Nephron (organoid): ENCODE data around the gene CLDN14.

ENCODE experiments used
- H3K27ac Mint-ChIP-seq, 3 experiments: 2 replicates each; pipeline ENCODE4 v1.8.0; 2020; ENCODE audit warnings: mixed read lengths in 3 of 3, mild to moderate bottlenecking in 2 of 3, moderate library complexity in 1 of 3
- H3K27me3 Mint-ChIP-seq: 2 replicates; pipeline ENCODE4 v1.8.0; 2021; ENCODE audit warnings: low read depth, mild to moderate bottlenecking, moderate library complexity, mixed read lengths
- H3K36me3 Mint-ChIP-seq: 2 replicates; pipeline ENCODE4 v1.8.0; 2020; ENCODE audit warnings: low read depth, mixed read lengths
- H3K4me1 Mint-ChIP-seq: 2 replicates; pipeline ENCODE4 v1.8.0; 2020; ENCODE audit warnings: mixed read lengths
- H3K4me3 Mint-ChIP-seq, 3 experiments: 2 replicates each; pipeline ENCODE4 v1.8.0; 2020; ENCODE audit warnings: mild to moderate bottlenecking in 3 of 3, mixed read lengths in 3 of 3, moderate library complexity in 2 of 3
- H3K9me3 Mint-ChIP-seq: 2 replicates; pipeline ENCODE4 v1.8.0; 2020; ENCODE audit warnings: mixed read lengths
- CTCF ChIP-seq, 3 experiments: fragments of 200-600 bp; sonication (generic); IDR thresholded peaks; one replicate each; pipeline ENCODE4 v1.5.0; 2021; ENCODE audit warnings: antibody characterized with exemption in 3 of 3; ENCODE audit not compliant: unreplicated experiment in 3 of 3

CLDN14 gene

GRCh38 chr21:36465478-36465877, 14.4 kb downstream of the CLDN14 start:
- Mint-ChIP-seq H3K27ac (no peak overlapping the region), H3K9me3 (peaks cover 2% of the 10 kb centered on the region)

GRCh38 chr21:36464590-36464989, 15.3 kb downstream of the CLDN14 start:
- Mint-ChIP-seq H3K27ac (no peak overlapping the region), H3K4me1 (peaks cover 27% of the 10 kb centered on the region), H3K4me3 (no peak overlapping the region), H3K27me3 (peaks cover 37% of the 10 kb centered on the region), H3K9me3 (peaks cover 2% of the 10 kb centered on the region), H3K36me3 (no peaks in the 10 kb centered on the region)
- no peak for TF ChIP-seq CTCF (IDR thresholded peaks at IDR 0.05; ENCODE audit: unreplicated experiment in 3 of 3)

More at GRCh38 chr21:36465478-36465877, 14.4 kb downstream of the CLDN14 start:
- peaks cover 22% of the 10 kb centered on the region for H3K4me1 Mint-ChIP-seq
- peaks cover 31% of the 10 kb centered on the region for H3K27me3 Mint-ChIP-seq
- H3K4me3 Mint-ChIP-seq, result no peak overlapping the region
- no peak for TF ChIP-seq CTCF (IDR thresholded peaks at IDR 0.05; ENCODE audit: unreplicated experiment in 3 of 3)
- H3K36me3 Mint-ChIP-seq, result no peaks in the 10 kb centered on the region

GRCh38 chr21:36463991-36464390, 15.9 kb downstream of the CLDN14 start:
- TF ChIP-seq CTCF (IDR thresholded peaks at IDR 0.05; ENCODE audit: unreplicated experiment in 3 of 3), result no peak
- no peaks in the 10 kb centered on the region for H3K36me3 Mint-ChIP-seq
- H3K27me3 Mint-ChIP-seq, result peaks cover 37% of the 10 kb centered on the region
- H3K27ac Mint-ChIP-seq, result peak overlapping the region in 2 of 3 experiments; percentile 32 to 35
- H3K4me1 Mint-ChIP-seq, result peaks cover 27% of the 10 kb centered on the region
- H3K4me3 Mint-ChIP-seq, result no peak overlapping the region
- peaks cover 2% of the 10 kb centered on the region for H3K9me3 Mint-ChIP-seq

- H3K27ac Mint-ChIP-seq, result no peak overlapping the region
Measured at GRCh38 chr21:36463204-36463603, 16.7 kb downstream of the CLDN14 start.

GRCh38 chr21:36461918-36462486, 17.9 kb downstream of the CLDN14 start:
- peaks cover 2% of the 10 kb centered on the region for H3K9me3 Mint-ChIP-seq
- no peak overlapping the region for H3K27ac Mint-ChIP-seq
- H3K4me1 Mint-ChIP-seq, result peaks cover 27% of the 10 kb centered on the region
- peaks cover 37% of the 10 kb centered on the region for H3K27me3 Mint-ChIP-seq
- H3K36me3 Mint-ChIP-seq, result no peaks in the 10 kb centered on the region
- no peak for TF ChIP-seq CTCF (IDR thresholded peaks at IDR 0.05; ENCODE audit: unreplicated experiment in 3 of 3)
- H3K4me3 Mint-ChIP-seq, result no peak overlapping the region

More at GRCh38 chr21:36463204-36463603, 16.7 kb downstream of the CLDN14 start:
- Mint-ChIP-seq H3K9me3 (peaks cover 2% of the 10 kb centered on the region), H3K4me3 (no peak overlapping the region), H3K27me3 (peaks cover 37% of the 10 kb centered on the region), H3K36me3 (no peaks in the 10 kb centered on the region), H3K4me1 (peaks cover 27% of the 10 kb centered on the region)
- no peak for TF ChIP-seq CTCF (IDR thresholded peaks at IDR 0.05; ENCODE audit: unreplicated experiment in 3 of 3)

GRCh38 chr21:36461277-36461917, 18.5 kb downstream of the CLDN14 start:
- Mint-ChIP-seq H3K9me3 (no peaks in the 10 kb centered on the region), H3K36me3 (no peaks in the 10 kb centered on the region), H3K27ac (no peak overlapping the region), H3K4me3 (no peak overlapping the region), H3K27me3 (peaks cover 33% of the 10 kb centered on the region), H3K4me1 (peaks cover 27% of the 10 kb centered on the region)
- TF ChIP-seq CTCF (IDR thresholded peaks at IDR 0.05; ENCODE audit: unreplicated experiment in 3 of 3), result no peak
